NCI-H345 (cell line): ENCODE data around the gene DOK5.
"Not testable (repeated sequence)": the region's sequence is repeated elsewhere in the genome, so short reads cannot be mapped to it uniquely, and the experiment has no call there.

Experiments
- DNase-seq: peaks from one replicate; lab custom pipeline; 2025; lab: John Stamatoyannopoulos, UW

DOK5 gene

DNA sequence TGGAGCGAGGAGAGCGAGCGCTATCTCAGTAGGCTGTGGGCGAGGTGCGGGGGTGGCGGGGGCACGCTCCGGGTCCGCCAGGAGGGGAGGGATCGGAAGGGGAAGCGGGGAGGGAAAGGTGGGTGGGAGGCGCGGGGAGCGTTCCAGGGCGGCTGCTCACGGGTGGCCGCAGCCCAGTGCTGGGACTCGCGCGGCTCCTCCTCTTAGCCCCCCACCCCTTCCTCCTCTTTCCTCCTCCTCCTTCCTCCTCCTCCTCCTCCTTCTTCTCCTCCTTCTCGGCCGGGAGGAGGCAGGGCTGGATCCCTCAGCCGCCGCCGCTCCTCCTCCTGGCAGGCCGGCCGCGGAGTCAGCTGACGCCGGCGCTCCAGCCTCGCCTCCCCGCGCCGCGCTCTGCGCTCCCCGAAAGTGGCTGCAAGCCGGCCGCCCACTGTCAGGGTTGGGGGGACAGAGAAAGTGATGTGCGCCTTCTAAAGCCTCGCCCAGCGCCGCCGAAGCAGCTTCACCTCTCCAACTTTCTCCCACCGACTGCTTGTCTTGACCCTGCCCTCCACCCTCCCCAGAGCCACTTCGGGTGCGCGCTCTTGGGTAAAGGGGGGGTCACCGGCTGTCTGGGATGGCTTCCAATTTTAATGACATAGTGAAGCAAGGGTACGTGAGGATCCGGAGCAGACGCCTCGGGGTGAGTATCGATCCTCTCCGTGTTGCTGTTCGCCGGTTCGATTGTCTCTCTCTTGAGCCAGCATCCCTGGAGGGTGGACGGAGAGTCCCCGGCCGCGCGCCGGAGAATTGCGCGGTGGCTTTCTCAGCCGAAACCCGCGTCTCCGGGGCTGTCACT is at the start of gene DOK5:
Gene DOK5, plus strand, starts transcription at position 260 of the 835 bp plus-strand sequence. Its CDS starts 354 bp downstream, at position 614.
- DNase-seq: no peak

DNA sequence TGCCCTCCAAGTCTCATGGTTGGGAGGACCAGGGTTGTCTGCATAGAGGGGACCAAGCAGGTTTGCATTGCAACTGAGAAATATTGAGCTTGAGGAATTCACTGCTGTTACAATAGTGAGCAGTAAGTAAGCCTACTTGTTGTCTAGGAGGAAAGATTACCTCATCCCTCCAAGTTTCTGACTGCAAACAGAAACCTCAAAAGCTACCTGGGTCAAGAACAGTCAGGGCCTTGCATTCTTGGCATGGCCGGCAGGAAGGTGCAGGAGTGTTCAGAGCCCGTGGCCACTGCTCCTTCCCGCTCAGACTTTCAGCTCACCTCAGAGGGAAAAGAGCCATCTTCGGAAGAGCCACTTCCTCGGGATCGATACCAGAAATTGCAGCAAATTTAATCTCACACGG is 46.0 kb upstream of the DOK5 start:
- no peak for DNase-seq

DNA sequence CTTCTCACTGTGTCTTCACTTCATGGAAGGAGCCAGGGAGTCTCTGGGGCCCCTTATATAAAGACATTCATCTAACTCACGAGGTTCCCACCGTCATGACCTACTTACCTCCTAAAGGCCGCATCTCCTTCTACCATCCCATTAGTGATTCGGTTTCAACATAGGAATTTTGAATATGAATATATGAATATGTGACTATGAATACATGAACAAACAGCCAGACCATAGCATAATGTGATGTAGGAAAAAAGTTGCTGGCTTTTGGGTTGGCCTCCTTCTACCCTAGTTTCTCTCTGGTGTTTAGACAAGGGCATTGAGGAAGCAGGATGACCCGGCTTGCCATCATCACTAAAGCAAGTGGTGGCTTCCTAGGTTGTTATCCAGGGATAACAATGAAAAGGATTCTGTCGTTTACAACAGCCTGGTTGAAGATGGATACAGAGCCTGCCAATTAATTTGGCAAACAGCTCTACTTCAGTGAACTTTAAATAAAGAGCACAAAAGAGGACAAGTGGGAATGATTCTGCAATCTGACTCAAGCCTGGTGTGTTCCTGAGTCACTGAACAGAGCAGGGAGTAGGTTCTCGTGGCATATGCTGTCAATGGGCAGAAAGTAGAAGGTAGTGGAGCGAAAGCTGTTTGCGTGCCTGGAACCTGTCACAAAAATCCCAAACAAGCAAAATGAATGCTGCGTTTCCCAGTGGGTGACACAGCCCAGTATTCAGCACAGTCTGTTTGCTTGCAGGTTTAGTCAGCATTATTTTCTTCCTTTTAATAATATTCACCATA is 44.0 kb upstream of the DOK5 start:
- DNase-seq: peak; percentile 36

DNA sequence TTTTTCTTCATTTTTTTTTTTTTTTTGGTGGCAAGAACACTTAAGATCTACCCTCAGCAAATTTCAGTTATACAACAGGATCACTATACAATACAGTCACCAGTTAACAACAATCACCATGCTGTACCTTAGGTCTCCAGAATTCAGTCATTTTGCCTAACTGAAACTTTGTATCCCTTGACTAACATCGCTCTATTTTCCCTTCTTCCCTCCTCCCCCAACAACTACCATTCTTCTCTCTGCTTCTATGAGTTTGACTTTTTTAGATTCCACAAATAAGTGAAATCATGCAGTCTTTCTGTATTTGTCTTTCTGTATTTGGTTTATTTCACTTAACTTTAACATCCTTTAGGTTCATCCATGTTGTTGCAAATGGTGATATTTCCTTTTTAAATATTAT is 42.4 kb upstream of the DOK5 start:
- DNase-seq: no peak

DNA sequence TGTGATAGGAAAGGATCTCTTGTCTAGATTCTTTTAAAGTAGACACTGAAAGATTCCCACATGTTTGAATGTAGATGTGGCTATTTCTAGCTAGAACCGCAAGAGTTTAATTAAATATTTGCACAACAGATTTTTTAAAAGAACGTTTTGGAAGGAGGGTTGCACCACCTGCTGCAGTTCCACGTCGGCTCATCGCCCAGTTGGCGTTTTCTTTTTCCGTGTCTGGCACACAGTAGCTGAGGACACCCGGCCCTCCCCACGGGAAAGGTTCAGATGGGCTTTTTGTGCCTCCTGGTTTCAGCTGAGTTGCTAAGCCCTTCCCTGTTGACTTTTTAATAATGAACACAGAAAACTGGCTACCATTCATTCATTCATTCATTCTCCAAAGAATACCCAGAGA is 41.8 kb upstream of the DOK5 start:
- DNase-seq: peak; percentile 26

DNA sequence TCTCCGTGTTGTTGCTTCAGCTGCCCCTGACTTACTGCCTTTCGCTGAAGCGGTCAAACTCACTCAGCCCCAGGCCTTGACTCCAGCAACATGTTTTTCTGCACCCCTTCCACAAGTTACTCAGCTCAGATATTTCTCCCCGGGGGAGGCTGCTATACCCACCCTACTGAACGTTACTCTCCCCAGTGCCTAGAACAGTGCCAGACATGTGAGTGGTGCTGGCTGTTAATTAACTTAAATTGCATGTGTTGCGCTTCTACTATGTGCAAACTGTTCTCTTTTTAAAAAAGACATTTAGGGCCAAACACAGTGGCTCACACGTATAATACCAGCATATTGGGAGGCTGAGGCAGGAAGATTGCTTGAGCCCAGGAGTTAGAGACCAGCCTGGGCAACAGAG is 41.2 kb upstream of the DOK5 start:
- DNase-seq: no peak

DNA sequence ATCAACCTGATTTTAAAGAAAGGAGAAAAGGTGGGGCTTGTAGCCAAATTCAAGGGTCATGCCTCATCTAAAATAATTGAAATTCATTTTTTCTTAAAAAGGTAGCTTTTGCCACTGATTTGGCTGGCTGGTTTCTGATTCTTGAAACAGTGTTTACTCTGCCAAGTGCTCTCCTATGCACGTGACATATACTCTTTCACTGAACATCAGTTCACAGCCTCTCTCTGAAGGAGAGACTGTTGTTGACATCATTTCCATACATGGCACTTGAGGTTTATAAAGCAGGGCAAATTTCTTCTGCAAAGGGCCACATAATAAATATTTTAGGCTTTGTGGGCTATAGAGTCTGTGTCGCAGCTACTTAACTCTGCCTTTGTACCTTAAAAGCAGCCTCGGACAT is 40.4 kb upstream of the DOK5 start:
- peak; percentile 17 for DNase-seq

DNA sequence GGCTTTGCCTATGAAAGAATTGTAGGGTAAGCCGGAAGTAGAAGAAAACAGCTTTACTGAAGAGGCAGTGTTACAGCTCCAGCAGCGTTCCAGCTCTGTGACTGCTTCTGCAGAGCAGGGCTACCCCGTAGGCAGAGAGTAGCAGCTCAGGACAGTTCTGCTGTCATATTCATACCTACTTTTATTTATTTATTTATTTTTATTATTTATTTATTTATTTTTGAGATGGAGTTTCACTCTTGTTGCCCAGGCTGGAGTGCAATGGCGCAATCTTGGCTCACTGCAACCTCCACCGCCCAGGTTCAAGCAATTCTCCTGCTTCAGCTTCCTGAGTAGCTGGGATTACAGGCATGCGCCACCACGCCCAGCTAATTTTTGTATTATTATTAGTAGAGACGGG is 39.0 kb upstream of the DOK5 start:
- DNase-seq: not testable (repeated sequence)

DNA sequence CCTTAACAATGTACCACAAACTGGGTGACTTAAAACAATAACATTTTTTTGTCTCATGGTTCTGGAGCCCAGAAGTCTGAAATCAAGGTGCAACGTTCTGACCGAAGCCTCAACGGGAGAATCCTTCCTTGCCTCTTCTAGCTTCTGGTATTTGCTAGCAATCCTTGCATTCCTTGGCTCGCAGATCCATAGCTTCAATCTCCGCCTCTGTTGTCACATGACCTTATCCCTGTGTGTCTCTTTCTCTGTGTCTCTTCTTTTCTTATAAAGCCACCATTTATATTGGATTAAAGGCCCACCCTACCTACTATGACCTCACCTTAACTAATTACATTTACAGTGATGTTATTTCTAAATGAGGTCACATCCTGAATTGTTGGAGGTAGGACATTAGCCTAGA is 37.2 kb upstream of the DOK5 start:
- DNase-seq: no peak

DNA sequence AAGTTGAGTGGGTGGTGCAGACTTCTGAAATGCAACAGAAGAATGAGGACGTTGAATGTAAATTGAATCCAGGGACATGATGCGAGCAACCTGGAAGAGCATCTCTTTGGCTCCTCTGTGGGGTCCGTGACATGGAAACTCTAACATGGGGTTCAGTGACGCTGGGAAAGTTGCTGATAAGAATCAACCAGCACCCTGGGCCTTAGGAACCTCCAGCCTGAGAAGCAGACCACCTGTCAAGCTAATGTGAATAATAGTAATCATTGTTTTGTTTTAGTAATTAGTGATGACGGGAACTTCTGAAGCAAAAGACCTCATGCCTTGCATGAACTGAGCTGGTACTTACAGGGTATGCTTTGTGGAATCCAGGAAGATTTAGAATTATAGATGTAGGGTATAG is 25.2 kb upstream of the DOK5 start:
- DNase-seq: no peak

DNA sequence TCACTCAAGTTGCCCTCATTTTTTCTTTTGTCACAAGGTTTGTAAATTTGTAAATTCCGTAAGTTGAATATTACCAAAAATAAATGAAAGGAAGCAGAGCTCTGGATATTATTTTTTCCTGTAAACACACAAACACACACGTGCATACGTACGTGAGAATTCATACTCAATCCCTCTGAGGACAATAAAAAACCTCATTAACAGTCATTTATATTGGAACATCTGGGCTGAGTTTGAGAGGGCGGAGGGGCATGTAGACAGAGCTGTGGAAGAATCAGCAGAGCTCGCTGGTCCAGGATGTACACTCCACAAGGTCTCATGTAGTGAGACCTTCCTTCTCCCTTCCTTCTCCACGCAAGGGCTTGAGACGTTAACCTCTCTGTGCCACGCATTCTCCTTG is 24.2 kb upstream of the DOK5 start:
- no peak for DNase-seq

DNA sequence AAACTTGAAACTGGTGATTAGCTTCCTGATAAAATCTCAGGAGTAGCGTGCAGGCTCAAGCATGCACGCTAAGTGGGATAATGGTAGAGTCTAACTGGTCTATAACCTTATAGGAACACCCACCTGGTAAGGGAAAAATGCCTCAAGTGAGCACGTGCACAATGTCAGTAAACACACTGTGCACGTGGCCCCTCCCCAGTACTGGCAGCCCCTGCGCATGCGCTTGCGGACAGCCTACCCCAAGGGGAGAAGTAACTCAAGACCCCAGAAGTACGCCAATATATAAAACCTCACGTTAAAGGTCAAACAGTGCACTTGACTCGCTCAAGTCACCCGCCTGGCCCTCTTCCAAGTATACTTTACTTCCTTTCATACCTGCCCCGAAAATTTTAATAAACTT is 23.1 kb upstream of the DOK5 start:
- DNase-seq: no peak

DNA sequence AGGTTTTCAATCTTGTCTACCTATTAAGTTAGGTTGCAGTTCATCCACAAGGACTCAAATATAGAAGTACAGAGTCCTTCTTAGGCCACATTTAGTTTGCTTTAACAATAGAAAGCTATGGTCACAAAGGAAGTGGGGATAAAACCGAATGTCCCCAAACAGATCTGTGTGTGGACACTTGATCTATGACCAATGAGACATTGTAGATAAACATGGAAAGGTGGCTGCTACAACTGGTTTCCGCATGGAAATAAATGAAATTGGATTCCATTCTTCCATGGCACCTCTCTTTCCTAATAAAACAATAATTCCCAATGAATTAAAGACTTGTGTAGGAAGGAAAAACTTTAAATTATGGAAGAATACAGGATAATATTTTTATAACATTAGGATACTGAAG is 20.4 kb upstream of the DOK5 start:
- no peak for DNase-seq

DNA sequence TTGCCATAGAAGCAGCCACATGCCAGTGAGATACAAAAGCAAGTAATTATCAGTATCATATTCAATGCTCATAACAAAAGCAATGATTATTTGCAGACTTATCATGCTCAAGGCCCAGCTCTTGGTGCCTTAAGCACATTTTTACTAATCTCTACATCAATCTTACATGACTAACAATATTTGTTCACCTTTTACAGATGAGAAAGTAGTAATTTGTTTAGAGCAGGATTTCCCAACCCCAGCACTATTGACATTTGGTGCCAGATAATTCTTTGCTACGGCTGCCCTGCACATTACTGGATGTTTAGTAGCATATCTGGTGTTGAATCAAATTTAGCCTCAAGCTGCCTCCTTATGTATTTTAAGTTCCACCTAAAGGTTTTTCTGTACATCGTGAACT is 19.0 kb upstream of the DOK5 start:
- DNase-seq: no peak

DNA sequence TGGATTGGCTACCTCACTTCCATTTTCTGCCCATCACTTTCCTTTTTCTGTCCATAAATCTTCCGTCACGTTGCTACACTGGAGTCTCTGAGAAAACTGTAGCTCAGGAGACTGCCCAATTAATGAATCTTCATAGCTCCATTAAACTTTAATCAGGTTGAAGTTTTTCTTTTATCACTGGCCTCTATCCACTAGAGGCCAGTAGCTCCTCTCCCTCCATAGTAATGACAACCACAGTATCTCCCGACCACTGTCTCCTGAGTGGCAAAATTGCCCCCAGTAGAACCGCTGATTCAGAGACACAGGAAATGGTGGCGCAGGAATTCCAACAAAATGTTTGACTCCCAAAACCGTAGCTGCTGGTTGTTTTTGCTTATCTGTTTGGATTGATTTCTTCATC is 18.4 kb upstream of the DOK5 start:
- DNase-seq: no peak

DNA sequence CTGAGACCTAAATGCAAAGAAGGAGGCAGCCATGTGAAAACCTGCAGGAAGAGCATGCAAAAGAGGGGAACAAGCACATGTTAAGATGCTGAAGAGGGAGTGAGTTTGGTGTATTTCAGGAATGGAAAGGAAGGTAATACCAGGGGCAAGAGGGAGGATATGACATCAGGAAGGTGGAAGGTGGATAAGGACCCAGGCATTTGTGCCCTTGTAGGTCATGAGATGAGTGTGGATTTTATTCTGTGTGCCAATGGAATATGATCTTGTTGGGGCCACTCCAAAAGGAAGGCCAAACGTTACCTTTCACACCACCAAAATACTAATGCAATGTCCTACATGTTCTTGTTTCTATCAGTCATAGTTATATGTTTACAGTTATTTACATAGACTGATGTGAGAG is 17.2 kb upstream of the DOK5 start:
- DNase-seq: no peak

DNA sequence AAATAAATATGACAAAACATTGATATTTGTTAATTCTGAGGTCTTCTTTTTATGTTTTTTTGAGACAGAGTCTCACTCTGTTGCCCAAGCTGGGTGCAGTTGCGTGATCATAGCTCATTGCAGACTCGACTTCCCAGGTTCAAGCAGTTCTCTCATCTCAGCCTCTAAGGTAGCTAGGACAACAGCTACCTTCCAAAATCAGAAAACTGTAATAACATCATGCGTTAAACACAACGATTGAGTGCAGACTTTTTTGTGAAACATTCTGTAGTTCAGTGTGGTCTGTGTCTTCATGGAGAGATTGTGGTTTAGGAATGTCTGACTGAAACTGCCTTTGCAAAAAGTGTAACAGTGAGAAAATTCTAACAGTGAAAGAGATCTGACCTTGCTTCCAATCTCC is 16.1 kb upstream of the DOK5 start:
- DNase-seq: no peak

DNA sequence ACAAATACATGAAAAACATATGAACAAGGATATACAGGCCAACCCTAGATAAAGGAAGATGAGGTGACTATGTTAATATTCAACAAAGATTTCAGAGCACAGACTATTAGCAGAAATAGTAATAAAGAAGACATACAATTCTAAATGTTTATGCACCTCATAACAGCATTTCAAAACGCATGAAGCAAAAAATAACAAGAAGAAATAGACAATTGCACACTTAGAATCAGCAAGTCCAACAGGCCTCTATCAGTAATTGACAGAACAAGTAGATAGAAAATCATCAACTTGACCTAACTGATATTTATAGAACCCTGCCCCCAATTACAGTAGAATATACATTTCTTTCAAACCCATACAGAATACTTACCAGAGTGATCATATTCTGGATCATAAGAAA is 11.4 kb upstream of the DOK5 start:
- DNase-seq: no peak

DNA sequence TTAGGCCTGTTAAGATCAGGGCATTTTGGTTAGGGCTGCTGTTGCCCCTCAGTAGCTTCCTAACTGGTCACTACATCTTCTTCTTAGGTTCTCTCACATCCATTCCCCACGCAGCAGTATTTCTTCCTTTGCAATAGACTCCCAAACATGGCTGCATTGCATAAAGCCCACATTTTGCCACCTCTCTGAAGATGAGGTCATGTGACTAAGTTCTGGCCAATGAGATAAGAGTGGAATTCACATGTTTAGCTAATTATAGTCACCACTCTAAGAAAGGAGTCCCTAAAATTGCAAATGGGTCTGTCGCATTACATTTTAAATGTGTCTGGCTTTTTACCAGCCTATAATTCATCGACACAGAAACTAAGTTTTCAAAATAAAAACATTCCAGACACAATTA is 9.3 kb upstream of the DOK5 start:
- no peak for DNase-seq

DNA sequence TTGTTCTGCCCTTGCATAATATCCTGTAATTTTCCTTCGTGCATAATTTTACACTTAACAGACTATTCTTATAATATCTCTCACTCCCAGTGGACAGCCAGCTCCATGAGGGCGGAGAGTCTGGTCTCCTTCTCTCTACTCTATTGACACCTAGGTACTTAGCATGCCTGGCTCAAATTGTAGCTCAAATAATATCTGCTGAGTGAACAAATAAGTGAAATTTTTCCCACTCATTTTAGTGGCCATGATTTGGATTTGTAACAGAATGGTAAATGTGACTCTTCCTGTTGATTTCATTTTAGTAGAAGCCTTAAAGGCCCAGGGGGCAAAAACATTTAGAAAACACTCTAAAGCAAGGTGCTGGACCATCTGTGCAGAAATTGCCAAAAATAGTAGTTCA is 7.8 kb upstream of the DOK5 start:
- DNase-seq: no peak

DNA sequence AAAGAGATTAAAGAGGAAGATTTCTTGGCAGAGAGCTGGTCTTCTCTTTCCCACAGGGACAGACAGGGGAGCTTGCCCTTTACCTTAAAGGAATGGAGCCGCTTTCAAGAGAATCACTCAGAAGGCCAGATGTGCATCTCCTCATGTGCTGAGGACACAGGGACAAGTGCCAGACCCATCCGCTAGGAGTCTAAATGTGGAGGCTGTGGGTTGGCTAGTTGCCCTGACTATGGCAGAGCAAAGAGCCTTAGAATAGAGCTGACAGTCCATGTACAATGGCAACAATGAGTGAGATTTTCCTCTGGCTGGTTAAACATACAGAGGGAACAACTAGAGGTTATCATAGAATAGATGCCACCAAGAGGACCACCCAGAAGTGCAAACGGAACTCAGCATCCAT is 7.3 kb upstream of the DOK5 start:
- no peak for DNase-seq

DNA sequence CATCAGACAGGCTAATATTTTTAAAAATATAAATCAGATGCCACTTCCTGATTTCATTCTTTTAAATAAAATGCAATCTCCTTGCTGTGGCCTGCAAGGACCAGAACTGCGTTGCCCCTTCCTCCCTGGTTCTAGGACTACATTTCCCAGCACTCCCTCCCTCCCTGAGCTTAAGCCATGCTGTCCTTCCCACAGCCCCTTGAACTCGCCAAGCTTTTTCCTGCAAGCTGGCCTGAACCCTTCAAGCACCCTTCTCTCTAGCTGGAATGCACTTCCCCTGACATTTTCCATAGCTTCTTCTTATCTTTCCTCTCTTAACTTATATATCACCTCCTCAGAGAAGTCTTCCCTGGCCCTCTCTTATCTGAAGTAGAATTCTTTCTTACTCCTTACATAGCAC is 6.1 kb upstream of the DOK5 start:
- DNase-seq: no peak

DNA sequence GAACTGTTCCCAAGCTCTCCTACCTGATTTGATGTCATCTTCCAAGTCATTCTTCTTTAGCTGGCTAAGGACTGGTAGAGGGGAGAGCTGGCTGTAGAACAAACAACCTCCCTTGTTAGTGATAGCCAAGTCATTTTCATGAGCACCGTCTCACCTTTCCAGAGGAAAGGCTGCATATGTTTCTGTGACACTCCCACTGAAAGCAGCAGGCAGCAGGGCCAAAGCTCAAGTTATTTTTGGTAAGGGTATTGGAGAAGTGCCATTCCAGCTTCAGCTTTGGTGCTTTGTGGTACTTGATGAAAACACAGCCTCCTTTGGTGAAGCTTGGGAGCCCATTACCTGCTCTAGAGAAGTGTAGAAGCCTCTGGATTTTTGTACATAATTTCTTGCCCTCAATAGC is 5.4 kb upstream of the DOK5 start:
- DNase-seq: no peak

DNA sequence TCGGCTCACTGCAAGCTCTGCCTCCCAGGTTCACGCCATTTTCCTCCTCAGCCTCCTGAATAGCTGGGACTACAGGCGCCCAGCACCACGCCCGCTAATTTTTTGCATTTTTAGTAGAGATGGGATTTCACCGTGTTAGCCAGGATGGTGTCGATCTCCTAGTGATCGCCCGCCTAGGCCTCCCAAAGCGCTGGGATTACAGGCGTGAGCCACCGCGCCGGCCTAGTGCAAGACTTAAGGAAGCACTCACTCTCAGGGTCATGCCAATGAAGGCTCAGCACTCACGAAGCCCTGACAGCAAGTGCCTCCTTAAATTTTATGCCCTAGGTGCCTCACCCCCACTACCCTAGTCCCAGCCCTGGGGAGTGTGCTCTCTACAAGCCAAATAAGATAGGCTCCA is 4.7 kb upstream of the DOK5 start:
- no peak for DNase-seq
